Omental fat pad (tissue), 4 donors: Measurements from ENCODE around the gene NAA80. TPM values are rescaled to one million over a fixed set of nuclear protein-coding genes. Genes with fewer than 3 reads are reported as not detected.
"Not testable (repeated sequence)": the region's sequence is repeated elsewhere in the genome, so short reads cannot be mapped to it uniquely, and the experiment has no call there.

ENCODE experiments used
- ATAC-seq: fragments of 150-250 bp; one replicate; pipeline ENCODE4 v1.9.1; 2016; ENCODE audit warnings: mild to moderate bottlenecking, moderate library complexity; ENCODE audit not compliant: low FRiP score
- DNase-seq: peaks from one replicate; pipeline ENCODE4 v3.0.0-alpha.2; 2019; ENCODE audit warnings: low spot score
- total RNA-seq, 4 donors: library from RNA; depleted of rRNA; stranded (reverse); fragments of >200 nt; gene quantifications; one replicate each; pipeline ENCODE4 v1.1.0, GENCODE V29; 2016
- TF ChIP-seq, protein P1 (sequence below), 3 donors: fragments of 450-650 bp; IDR thresholded peaks; one replicate each; pipeline ENCODE4 v1.5.1; 2016 to 2017; ENCODE audit warnings: antibody characterized with exemption in 3 of 3, mild to moderate bottlenecking in 3 of 3, moderate library complexity in 2 of 3

Gene NAA80
- total RNA-seq, 4 donors from 2014 or later, result 3.4 to 8.4 (median 5.3) TPM

- TF ChIP-seq, protein P1, sequence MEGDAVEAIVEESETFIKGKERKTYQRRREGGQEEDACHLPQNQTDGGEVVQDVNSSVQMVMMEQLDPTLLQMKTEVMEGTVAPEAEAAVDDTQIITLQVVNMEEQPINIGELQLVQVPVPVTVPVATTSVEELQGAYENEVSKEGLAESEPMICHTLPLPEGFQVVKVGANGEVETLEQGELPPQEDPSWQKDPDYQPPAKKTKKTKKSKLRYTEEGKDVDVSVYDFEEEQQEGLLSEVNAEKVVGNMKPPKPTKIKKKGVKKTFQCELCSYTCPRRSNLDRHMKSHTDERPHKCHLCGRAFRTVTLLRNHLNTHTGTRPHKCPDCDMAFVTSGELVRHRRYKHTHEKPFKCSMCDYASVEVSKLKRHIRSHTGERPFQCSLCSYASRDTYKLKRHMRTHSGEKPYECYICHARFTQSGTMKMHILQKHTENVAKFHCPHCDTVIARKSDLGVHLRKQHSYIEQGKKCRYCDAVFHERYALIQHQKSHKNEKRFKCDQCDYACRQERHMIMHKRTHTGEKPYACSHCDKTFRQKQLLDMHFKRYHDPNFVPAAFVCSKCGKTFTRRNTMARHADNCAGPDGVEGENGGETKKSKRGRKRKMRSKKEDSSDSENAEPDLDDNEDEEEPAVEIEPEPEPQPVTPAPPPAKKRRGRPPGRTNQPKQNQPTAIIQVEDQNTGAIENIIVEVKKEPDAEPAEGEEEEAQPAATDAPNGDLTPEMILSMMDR (IDR thresholded peaks at IDR 0.05), result no peak
- DNase-seq (no peak), ATAC-seq (no peak)
These were observed 15.6 kb upstream of the NAA80 start for GRCh38 chr3:50314816-50315215.

DNA sequence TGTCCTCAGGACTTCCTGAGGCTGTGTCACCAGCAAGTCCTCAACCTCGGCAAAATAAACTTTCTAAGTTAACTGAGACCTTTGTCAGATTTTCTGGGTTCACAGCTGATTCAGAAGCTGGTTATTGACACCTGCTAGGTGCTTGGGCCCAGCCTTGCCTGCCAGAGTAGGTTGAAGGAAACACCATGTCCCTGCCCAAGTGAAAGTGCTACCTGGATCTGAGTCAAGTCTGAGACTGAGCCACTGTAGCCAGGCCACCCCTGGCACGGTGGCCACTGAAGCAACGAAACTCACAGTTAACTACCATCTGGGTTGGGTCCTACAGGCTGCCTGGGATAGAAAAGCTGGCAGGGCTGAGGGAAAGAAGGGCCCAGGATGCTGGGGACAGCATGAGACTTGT, 15.1 kb upstream of the NAA80 start:
- TF ChIP-seq, protein P1 (IDR thresholded peaks at IDR 0.05), result no peak
- no peak for DNase-seq
- ATAC-seq, result no peak

DNA sequence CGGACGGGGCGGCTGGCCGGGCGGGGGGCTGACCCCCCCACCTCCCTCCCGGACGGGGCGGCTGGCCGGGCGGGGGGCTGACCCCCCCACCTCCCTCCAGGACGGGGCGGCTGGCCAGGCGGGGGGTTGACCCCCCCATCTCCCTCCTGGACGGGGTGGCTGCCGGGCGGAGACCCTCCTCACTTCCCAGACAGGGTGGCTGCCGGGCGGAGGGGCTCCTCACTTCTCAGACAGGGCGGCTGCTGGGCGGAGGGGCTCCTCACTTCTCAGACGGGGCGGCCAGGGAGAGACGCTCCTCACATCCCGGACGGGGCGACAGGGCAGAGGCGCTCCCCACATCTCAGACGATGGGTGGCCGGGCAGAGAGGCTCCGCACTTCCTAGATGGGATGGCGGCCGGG, 12.8 kb upstream of the NAA80 start:
- not testable (repeated sequence) for ATAC-seq, DNase-seq

DNA sequence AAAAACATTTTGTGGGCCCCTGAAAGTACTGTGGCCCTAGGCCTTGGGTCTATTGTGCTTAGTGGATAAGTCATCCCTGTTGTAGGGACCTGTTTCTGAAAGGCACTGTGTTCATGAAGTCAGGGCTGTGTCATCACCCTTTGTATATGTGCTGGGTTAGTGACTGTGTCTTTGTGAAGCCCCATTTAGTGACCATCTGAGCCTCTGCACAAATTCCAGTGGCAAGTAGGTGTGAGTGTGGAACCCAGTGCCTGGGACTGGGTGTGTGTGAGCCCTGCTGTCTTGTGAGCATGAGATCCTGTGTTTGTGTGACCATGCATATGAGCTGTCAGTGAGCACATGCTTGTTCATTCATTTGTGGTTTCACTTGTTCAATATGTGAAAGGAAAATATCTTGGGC, 5.4 kb upstream of the NAA80 start:
- TF ChIP-seq, protein P1 (IDR thresholded peaks at IDR 0.05), result no peak
- no peak for DNase-seq
- no peak for ATAC-seq

GRCh38 chr3:50303013-50303815, 4.0 kb upstream of the NAA80 start, which contains the start of gene HYAL1:
TSS of gene HYAL1 (minus strand) at chr3:50303574. CDS start at chr3:50302956, 618 bp downstream.
- DNase-seq (no peak), ATAC-seq (no peak)
- TF ChIP-seq, protein P1 (IDR thresholded peaks at IDR 0.05), result no peak

- TF ChIP-seq, protein P1 (IDR thresholded peaks at IDR 0.05), result no peak
- DNase-seq, result no peak
- no peak for ATAC-seq
These were observed 3.1 kb upstream of the NAA80 start for GRCh38 chr3:50302095-50303012.

DNA sequence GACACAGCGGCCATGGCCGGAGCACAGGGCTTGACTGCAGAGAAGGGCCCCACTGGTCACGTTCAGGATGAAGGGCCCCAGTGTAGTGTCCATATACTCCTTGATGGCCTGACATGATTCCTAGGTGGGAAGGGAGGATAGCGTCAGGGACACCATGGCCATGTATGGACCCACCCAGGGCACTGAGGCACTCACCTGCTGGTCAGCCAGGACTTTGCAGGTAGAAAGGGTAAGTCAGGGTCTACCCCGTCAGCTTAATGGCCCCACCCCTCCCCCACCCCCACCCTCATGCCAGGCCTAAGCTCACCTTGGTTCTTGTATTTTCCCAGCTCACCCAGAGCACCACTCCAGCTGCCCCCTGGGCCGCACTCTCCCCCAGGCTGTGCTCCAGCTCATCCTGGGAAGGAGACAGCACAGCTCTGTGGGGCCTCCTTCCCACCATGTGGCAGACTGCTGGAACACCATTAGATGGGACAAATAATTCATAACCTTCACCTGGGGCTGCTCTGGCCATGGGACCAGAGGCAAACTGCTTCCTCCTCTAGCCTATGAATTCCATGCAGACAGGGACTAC, 1.6 kb upstream of the NAA80 start:
- DNase-seq (no peak), ATAC-seq (no peak)
- TF ChIP-seq, protein P1 (IDR thresholded peaks at IDR 0.05), result no peak
